GM19438 (cell line): ENCODE data around the gene BRF1.

Experiments
- ATAC-seq: cut with Tn5 transposase; IDR thresholded peaks from one replicate; pipeline ENCODE4 v1.9.1; 2021; ENCODE audit warnings: low read depth; ENCODE audit not compliant: unreplicated experiment

Gene BRF1

GRCh38 chr14:105241641-105242040, 59.2 kb downstream of the BRF1 start:
- no peak for ATAC-seq

- ATAC-seq, result no peak
Observed at GRCh38 chr14:105240811-105241576, 59.8 kb downstream of the BRF1 start.

GRCh38 chr14:105229099-105229655, 71.6 kb downstream of the BRF1 start:
- no peak for ATAC-seq

- no peak for ATAC-seq
Observed at GRCh38 chr14:105228562-105228961, 72.2 kb downstream of the BRF1 start.

GRCh38 chr14:105227346-105227745, 73.5 kb downstream of the BRF1 start:
- no peak for ATAC-seq

GRCh38 chr14:105226198-105226597, 74.6 kb downstream of the BRF1 start:
- ATAC-seq, result no peak

- no peak for ATAC-seq
Observed at GRCh38 chr14:105224845-105225570, 75.8 kb downstream of the BRF1 start.

- no peak for ATAC-seq
Observed at GRCh38 chr14:105223770-105224544, 76.8 kb downstream of the BRF1 start.

GRCh38 chr14:105223260-105223659, 77.5 kb downstream of the BRF1 start:
- ATAC-seq, result no peak

GRCh38 chr14:105221598-105222178, 79.1 kb downstream of the BRF1 start:
- no peak for ATAC-seq

GRCh38 chr14:105220699-105221597, 79.9 kb downstream of the BRF1 start:
- no peak for ATAC-seq

- ATAC-seq, result no peak
Observed at GRCh38 chr14:105219753-105220152, 81.0 kb downstream of the BRF1 start.

- ATAC-seq, result no peak
Observed at GRCh38 chr14:105219043-105219612, 81.7 kb downstream of the BRF1 start.

- no peak for ATAC-seq
Observed at GRCh38 chr14:105218611-105219010, 82.2 kb downstream of the BRF1 start.

GRCh38 chr14:105217774-105218173, 83.0 kb downstream of the BRF1 start:
- ATAC-seq, result no peak

- no peak for ATAC-seq
Observed at GRCh38 chr14:105216490-105217247, 84.1 kb downstream of the BRF1 start.

- ATAC-seq, result no peak
Observed at GRCh38 chr14:105215602-105216001, 85.2 kb downstream of the BRF1 start.

- no peak for ATAC-seq
Observed at GRCh38 chr14:105214324-105214915, 86.4 kb downstream of the BRF1 start.
